ENCODE measurements around the gene SKA2.

The SKA2 gene

DNA sequence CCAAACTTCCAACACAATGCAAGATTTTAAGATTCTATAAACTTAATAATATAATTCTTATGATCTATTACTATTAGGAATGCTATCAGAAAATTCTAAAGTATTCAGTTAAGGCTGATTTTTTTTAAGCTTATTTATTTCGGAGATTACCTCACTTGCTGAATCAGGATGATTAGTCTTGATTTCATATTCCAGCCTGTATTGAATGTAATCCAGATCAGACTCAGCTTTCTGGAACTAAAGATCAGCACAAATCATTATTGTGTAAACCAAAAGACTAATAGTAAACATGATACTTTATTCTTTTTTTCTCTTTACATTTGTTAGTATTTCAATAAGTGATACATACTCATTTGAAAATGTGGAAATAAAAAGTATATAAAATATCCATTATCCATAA lies 23.9 kb downstream of the SKA2 start:
- H3K4me1 ChIP-seq: peaks cover 3% of the 10 kb centered on the region; the same call in 1 of the 2 replicates
- TF ChIP-seq, protein P1, sequence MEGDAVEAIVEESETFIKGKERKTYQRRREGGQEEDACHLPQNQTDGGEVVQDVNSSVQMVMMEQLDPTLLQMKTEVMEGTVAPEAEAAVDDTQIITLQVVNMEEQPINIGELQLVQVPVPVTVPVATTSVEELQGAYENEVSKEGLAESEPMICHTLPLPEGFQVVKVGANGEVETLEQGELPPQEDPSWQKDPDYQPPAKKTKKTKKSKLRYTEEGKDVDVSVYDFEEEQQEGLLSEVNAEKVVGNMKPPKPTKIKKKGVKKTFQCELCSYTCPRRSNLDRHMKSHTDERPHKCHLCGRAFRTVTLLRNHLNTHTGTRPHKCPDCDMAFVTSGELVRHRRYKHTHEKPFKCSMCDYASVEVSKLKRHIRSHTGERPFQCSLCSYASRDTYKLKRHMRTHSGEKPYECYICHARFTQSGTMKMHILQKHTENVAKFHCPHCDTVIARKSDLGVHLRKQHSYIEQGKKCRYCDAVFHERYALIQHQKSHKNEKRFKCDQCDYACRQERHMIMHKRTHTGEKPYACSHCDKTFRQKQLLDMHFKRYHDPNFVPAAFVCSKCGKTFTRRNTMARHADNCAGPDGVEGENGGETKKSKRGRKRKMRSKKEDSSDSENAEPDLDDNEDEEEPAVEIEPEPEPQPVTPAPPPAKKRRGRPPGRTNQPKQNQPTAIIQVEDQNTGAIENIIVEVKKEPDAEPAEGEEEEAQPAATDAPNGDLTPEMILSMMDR (IDR thresholded peaks at IDR 0.05; ENCODE audit: low read depth, low read length): no peak
- H3K36me3 ChIP-seq: peaks cover 33% of the 10 kb centered on the region

DNA sequence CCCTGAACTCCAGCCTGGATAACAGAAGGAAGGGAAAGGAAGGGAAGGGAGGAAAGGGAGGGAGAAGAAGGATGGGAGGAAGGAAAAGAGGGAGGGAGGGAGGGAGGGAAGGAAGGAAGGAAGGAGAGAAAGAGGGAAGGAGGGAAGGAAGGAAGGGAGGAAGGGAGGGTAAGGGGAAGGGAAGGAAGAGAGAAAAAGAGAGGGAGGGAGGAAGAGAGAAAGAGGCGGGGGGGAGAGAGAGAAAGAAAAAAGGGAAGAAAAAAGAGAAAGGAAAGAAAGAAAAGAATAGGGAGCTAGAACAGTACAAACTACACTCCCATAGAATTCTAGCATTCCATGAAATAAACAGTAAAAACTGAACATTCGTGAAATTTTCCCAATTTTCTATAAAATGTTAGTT lies 25.2 kb downstream of the SKA2 start:
- H3K36me3 ChIP-seq: peaks cover 33% of the 10 kb centered on the region
- DNase-seq: no peak
- H3K4me3 ChIP-seq (ENCODE audit: low read depth, low read length): no peak overlapping the region
- H3K4me1 ChIP-seq: peaks cover 3% of the 10 kb centered on the region; the same call in 1 of the 2 replicates
- TF ChIP-seq, protein P1 (IDR thresholded peaks at IDR 0.05; ENCODE audit: low read depth, low read length): no peak
- no peaks in the 10 kb centered on the region for H3K9me3 ChIP-seq
- no peaks in the 10 kb centered on the region for H3K27me3 ChIP-seq

More for the DNA sequence above, 23.9 kb downstream of the SKA2 start:
- DNase-seq: no peak
- H3K4me3 ChIP-seq (ENCODE audit: low read depth, low read length): no peak overlapping the region
- H3K27me3 ChIP-seq: no peaks in the 10 kb centered on the region
- H3K9me3 ChIP-seq: no peaks in the 10 kb centered on the region

DNA sequence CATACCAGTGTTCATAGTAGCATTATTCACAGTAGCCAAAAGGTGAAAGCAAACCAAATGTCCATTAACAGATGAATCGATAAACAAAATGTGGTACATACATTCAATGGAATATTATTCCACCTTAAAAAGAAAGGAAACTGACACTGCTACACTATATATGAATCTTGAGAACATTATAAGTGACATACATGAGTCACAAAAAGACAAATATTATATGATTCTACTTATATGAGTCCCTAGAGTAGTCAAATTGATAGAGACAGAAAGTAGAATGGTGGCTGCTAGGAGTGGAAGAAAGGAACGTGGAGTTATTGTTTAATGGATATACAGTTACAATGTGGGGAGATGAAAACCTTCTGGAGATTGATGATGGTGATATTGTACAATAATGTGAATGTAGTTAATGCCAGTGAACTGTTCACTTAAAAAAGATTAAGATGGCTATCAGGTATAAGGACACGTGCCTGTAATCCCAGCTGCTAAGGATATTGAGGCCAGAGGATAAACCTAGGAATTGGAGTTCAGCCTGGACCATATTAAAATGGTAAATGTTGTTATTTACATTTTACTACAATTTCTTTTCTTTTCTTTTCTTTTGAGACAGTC lies 28.1 kb downstream of the SKA2 start:
- TF ChIP-seq, protein P1 (IDR thresholded peaks at IDR 0.05; ENCODE audit: low read depth, low read length): no peak
- no peak overlapping the region for H3K4me3 ChIP-seq (ENCODE audit: low read depth, low read length)
- H3K9me3 ChIP-seq: no peaks in the 10 kb centered on the region
- H3K36me3 ChIP-seq: peaks cover 43% of the 10 kb centered on the region
- no peaks in the 10 kb centered on the region for H3K27me3 ChIP-seq
- DNase-seq: no peak
- peaks cover 3% of the 10 kb centered on the region; the same call in 1 of the 2 replicates for H3K4me1 ChIP-seq

DNA sequence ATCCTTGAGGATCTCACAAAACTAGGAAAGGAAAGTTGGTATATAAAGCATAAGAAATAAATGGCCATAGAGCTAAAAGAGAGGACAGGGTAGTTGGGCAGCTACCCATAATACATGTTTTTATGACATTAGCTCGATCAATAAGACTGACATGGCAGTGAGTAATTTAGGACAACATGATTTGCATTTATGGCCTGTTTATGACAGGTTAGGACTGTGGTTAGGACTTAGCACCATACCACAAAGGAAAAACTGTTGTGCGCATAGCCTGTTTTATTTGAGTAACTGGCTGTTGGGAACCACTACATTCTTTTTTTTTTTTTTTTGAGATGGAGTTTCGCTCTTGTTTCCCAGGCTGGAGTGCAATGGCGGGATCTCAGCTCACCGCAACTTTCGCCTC lies 30.3 kb downstream of the SKA2 start:
- H3K4me3 ChIP-seq (ENCODE audit: low read depth, low read length): no peak overlapping the region
- H3K9me3 ChIP-seq: no peaks in the 10 kb centered on the region
- peaks cover 43% of the 10 kb centered on the region for H3K36me3 ChIP-seq
- no peaks in the 10 kb centered on the region for H3K27me3 ChIP-seq
- H3K4me1 ChIP-seq: no peaks in the 10 kb centered on the region
- TF ChIP-seq, protein P1 (IDR thresholded peaks at IDR 0.05; ENCODE audit: low read depth, low read length): no peak
- DNase-seq: no peak

DNA sequence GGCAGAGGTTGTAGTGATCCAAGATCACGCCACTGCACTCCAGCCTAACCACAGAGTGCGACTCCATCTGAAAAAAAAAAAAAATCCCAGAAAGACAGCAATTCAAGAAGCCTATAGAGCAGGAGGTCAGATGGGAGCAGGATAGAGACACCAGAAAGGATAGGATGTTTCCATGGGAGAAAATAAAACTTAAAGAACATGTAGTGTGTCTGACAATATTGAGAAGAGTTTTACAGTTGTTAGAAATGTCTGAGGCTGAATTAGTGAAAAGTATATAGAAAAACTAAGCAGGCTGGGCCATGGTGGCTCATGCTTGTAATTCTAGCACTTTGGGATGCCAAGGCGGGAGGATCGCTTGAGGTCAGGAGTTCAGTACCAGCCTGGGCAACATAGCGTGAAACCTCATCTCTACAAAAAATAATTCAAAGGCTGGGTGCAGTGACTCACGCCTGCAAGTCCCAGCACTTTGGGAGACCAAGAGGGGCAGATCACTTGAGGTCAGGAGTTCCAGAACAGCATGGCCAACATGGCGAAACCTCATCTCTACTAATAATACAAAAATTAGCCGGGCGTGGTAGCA lies 33.0 kb downstream of the SKA2 start:
- no peak overlapping the region for H3K4me3 ChIP-seq (ENCODE audit: low read depth, low read length)
- no peak for DNase-seq
- TF ChIP-seq, protein P1 (IDR thresholded peaks at IDR 0.05; ENCODE audit: low read depth, low read length): no peak
- H3K36me3 ChIP-seq: peaks cover 37% of the 10 kb centered on the region
- H3K9me3 ChIP-seq: no peaks in the 10 kb centered on the region
- H3K4me1 ChIP-seq: no peaks in the 10 kb centered on the region
- no peaks in the 10 kb centered on the region for H3K27me3 ChIP-seq

DNA sequence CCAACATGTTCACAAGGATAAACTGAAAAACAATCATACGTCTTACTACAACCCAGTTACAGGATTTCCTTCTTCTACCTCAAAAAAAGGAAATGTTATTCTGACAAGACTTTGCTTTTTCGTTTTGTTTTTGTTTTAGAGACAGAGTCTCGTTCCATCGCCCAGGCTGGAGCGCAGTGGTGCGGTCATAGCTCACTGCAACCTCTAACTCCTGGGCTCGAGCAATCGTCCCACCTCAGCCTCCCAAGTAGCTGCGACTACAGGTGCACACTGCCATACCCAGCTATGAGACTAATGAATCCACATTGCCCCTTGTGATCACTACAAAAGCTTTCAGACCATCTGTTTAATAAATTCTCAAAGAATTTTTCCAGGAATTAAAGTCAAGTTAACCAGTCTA lies 39.5 kb downstream of the SKA2 start:
- Histone ChIP-seq H3K9me3 (no peaks in the 10 kb centered on the region), H3K4me1 (no peaks in the 10 kb centered on the region), H3K36me3 (peaks cover 42% of the 10 kb centered on the region), H3K4me3 (ENCODE audit: low read depth, low read length) (no peak overlapping the region), H3K27me3 (no peaks in the 10 kb centered on the region)
- TF ChIP-seq, protein P1 (IDR thresholded peaks at IDR 0.05; ENCODE audit: low read depth, low read length): no peak
- no peak for DNase-seq
